Adrenal gland (tissue), 12 donors: ENCODE measurements around the gene EIPR1. TPM values are rescaled to one million over a fixed set of nuclear protein-coding genes. Genes with fewer than 3 reads are reported as not detected.
"Not testable (repeated sequence)": the region's sequence is repeated elsewhere in the genome, so short reads cannot be mapped to it uniquely, and the experiment has no call there.

Experiments
- DNase-seq, 7 donors: peaks; one replicate each; pipeline ENCODE4 v3.0.0-alpha.2; 2019 to 2020
- H3K27ac ChIP-seq, 5 donors: fragments of 200-600 bp; sonication (generic) in 4 of 5; 1 replicate in 3 of 5; 2 replicates in 2 of 5; pipeline versions ENCODE4 v1.5.1 to v1.8.0; 2016 to 2020; ENCODE audit warnings: mild to moderate bottlenecking in 1 of 5
- H3K27me3 ChIP-seq: fragments of 200-600 bp; 2 replicates; pipeline ENCODE4 v1.8.0; 2021
- H3K36me3 ChIP-seq, 2 donors: fragments of 200-600 bp; replicated peaks in 1 of 2; 1 replicate in 1 of 2; 2 replicates in 1 of 2; pipeline versions ENCODE4 v1.5.1 to v1.8.0; 2018 to 2022
- H3K4me1 ChIP-seq, 2 donors: fragments of 200-600 bp; replicated peaks in 1 of 2; 1 replicate in 1 of 2; 2 replicates in 1 of 2; pipeline versions ENCODE4 v1.5.1 to v1.8.0; 2018 to 2021
- H3K4me3 ChIP-seq, 4 donors: fragments of 200-600 bp; sonication (generic) in 3 of 4; one replicate each; pipeline ENCODE4 v1.5.1; 2016 to 2018
- H3K9me3 ChIP-seq, 3 donors: fragments of 200-600 bp; sonication (generic) in 1 of 3; replicated peaks in 1 of 3; 1 replicate in 2 of 3; 2 replicates in 1 of 3; pipeline versions ENCODE4 v1.5.1 to v1.8.0; 2016 to 2021
- POLR2A ChIP-seq, 2 donors: fragments of 450-650 bp; IDR thresholded peaks; one replicate each; pipeline ENCODE4 v1.6.1; 2017; ENCODE audit warnings: antibody characterized with exemption in 2 of 2, mild to moderate bottlenecking in 2 of 2, moderate library complexity in 1 of 2
- WGBS, 4 donors: extraction: QIAGEN DNeasy Blood & Tissue Kit in 2 of 4; methylation state at CpG; one replicate each; pipeline versions ENCODE4 v1.1.5 to v1.1.7; 2013 to 2017; 5-methylcytosine and 5-hydroxymethylcytosine counted together
- intact Hi-C, 2 donors: fragments of 100-400 bp; cut with DNase I; formaldehyde crosslinking; loops; one replicate each; pipeline versions ENCODE4 v1.14.1 to v1.15.0; 2022 to 2023
- polyA plus RNA-seq, 3 donors: library from polyadenylated mRNA; stranded (reverse); fragments of 200-250 nt in 2 of 3; fragments of 350-450 nt in 1 of 3; fragmentation: Illumina TruSeq in 1 of 3; extraction: RNeasy Lipid Tissue Mini Kit (QIAGEN cat#74804) in 1 of 3; gene quantifications; one replicate each; pipeline ENCODE4 v1.2.3, GENCODE V29; 2013 to 2014
- total RNA-seq, 9 donors: library from RNA; depleted of rRNA in 4 of 9; stranded (reverse); fragments of >200 nt in 4 of 9; fragments of 120-200 nt in 1 of 9; fragmentation: NEBNext Ultra II Directional in 1 of 9; extraction: Animal tissue kit (Norgen Biotek cat#: 25700) in 1 of 9; gene quantifications; one replicate each; pipeline versions ENCODE4 v1.1.0 to v1.2.4, GENCODE V29; 2013 to 2023
- TF ChIP-seq, protein P1 (sequence below), 6 experiments: fragments of 450-650 bp in 4 of 6; fragments of 200-600 bp in 2 of 6; sonication (generic) in 1 of 6; IDR thresholded peaks; 1 replicate in 5 of 6; 2 replicates in 1 of 6; pipeline versions ENCODE4 v1.5.1 to v1.8.0; 2016 to 2021; ENCODE audit warnings: antibody characterized with exemption in 6 of 6, mild to moderate bottlenecking in 2 of 6, moderate library complexity in 1 of 6
- donor health status: healthy with polysubstance abuse.
- donor health status: Bipolar disorder and iron deficiency.
- donor health status: DM: yes; HTN: yes; CAD: no.
- donor health status: DM: no; HTN: no; CAD: no.
- donor health status: DM: no; HTN: no; CAD: no.
- donor health status: DM: yes; HTN: yes; CAD: no.

EIPR1 gene
- total and polyA plus RNA-seq, 12 donors, result 10.3 to 37.9 (median 28.5) TPM

DNA sequence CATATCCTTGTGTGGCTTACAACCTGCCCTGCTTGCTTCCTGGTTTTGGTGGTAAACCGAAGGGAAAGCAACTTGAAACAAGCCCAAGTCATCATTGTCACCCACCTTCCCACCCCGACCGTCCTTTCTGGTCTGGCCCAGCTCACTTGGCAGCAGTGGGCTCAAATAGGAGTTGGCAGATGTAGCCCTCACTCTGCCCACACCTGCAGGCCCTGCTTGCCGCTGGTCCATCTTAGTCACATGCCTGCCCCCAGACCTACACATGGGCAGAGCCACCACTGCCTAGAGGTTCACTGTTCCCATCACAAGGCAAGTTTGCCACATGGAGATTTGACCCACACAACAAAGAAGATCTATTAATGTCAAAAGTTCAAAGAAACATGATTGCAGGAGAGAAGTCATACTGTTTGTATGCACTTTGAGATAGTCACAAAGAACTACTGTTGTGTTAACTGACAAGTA lies 9.3 kb downstream of the EIPR1 start:
- Histone ChIP-seq H3K36me3 (no peaks in the 10 kb centered on the region), H3K4me3 (no peak overlapping the region), H3K9me3 (no peaks in the 10 kb centered on the region), H3K27me3 (no peaks in the 10 kb centered on the region), H3K4me1 (no peaks in the 10 kb centered on the region), H3K27ac (no peak overlapping the region)
- TF ChIP-seq POLR2A (IDR thresholded peaks at IDR 0.05), result no peak
- TF ChIP-seq, protein P1, sequence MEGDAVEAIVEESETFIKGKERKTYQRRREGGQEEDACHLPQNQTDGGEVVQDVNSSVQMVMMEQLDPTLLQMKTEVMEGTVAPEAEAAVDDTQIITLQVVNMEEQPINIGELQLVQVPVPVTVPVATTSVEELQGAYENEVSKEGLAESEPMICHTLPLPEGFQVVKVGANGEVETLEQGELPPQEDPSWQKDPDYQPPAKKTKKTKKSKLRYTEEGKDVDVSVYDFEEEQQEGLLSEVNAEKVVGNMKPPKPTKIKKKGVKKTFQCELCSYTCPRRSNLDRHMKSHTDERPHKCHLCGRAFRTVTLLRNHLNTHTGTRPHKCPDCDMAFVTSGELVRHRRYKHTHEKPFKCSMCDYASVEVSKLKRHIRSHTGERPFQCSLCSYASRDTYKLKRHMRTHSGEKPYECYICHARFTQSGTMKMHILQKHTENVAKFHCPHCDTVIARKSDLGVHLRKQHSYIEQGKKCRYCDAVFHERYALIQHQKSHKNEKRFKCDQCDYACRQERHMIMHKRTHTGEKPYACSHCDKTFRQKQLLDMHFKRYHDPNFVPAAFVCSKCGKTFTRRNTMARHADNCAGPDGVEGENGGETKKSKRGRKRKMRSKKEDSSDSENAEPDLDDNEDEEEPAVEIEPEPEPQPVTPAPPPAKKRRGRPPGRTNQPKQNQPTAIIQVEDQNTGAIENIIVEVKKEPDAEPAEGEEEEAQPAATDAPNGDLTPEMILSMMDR (IDR thresholded peaks at IDR 0.05), result no peak
- intact Hi-C loops, result no loop called here
- WGBS, 4 donors, result 96 to 100% (median 96%) methylated on average over 1 to 4 of the region's 4 CpGs
- no peak for DNase-seq

DNA sequence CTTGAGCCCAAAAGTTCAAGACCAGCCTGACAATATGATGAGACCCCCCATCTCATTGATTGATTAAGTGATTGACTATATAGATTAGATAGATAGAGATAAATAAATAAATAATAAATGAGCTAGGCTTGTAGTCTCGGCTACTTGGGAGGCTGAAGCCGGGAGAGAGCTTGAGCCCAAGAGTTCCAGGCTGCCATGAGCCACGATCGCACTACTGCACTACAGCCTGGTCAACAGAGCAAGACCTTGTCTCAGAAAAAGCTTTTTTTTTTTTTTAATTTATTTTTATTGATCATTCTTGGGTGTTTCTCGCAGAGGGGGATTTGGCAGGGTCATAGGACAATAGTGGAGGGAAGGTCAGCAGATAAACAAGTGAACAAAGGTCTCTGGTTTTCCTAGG lies 12.4 kb downstream of the EIPR1 start:
- H3K27me3 ChIP-seq, result no peaks in the 10 kb centered on the region
- no peak overlapping the region for H3K27ac ChIP-seq
- intact Hi-C loops, result no loop called here
- H3K36me3 ChIP-seq, result no peaks in the 10 kb centered on the region
- 91 to 96% (median 95%) methylated on average over 5 of the region's 5 CpGs for WGBS, 4 donors
- H3K9me3 ChIP-seq, result no peaks in the 10 kb centered on the region
- no peak for DNase-seq
- no peak for TF ChIP-seq POLR2A (IDR thresholded peaks at IDR 0.05)
- TF ChIP-seq, protein P1 (IDR thresholded peaks at IDR 0.05), result no peak
- no peak overlapping the region for H3K4me3 ChIP-seq
- no peaks in the 10 kb centered on the region for H3K4me1 ChIP-seq

DNA sequence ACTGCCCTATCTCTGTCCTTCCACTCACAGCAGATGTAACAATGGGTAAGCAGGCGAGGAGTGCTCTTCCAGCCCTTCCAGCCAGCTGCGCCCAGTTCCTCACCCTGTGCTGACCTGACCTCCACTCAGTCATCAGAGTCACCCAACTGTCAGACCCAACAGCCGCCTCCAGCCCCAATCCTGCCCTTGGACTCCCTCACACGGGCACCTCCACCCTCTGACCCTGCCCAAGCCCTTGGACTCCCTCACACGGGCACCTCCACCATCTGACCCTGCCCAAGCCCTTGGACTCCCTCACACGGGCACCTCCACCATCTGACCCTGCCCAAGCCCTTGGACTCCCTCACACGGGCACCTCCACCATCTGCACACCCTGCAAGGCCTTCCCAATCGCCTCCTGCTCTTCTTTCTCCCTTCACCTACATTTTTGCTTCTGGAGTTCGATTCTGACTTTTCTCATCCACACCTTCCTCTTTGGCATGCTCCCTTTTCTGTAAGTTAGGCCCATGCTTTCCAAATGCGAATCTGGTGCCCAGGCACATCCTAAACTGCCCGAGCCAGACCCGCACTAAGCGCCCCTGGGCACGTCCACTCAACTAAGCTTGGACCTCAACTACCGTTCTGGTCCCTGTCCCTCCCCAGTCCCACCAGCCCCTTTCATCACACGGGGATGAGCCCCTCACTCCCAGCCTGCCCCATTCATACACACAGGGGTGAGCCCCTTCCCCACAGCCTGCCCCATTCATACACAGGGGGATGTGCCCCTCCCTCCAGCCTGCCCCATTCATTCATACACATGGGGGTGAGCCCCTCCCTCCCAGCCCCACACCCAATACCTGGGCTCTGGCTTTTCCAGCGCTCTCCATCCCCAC lies 15.9 kb downstream of the EIPR1 start:
- no peaks in the 10 kb centered on the region for H3K9me3 ChIP-seq
- no peaks in the 10 kb centered on the region for H3K36me3 ChIP-seq
- no peaks in the 10 kb centered on the region for H3K4me1 ChIP-seq
- intact Hi-C loops, result no loop called here
- H3K27ac ChIP-seq, result no peak overlapping the region
- TF ChIP-seq POLR2A (IDR thresholded peaks at IDR 0.05), result no peak
- TF ChIP-seq, protein P1 (IDR thresholded peaks at IDR 0.05), result no peak
- DNase-seq, result no peak
- no peaks in the 10 kb centered on the region for H3K27me3 ChIP-seq
- WGBS, 4 donors, result 77 to 91% (median 90%) methylated on average over 17 of the region's 17 CpGs
- no peak overlapping the region for H3K4me3 ChIP-seq

DNA sequence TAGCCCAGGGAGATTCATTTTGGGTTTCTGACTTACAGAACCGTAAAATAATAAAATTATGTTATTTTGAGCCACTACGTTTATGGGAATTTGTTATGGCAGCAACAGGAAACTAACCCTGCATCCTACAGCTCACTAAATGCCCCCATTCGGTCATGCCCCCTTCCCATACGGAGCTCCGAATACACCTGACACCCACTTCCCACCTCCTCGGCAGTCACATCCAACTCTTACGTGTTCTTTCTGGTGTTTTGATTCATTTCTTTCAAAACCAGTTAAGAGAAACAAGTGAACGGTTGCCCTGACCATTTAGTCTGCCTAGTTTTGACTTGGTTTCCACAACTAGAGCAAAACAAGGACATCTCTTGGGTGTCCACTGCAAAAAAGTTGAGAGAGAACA lies 19.7 kb downstream of the EIPR1 start:
- Histone ChIP-seq H3K27me3 (no peaks in the 10 kb centered on the region), H3K27ac (no peak overlapping the region), H3K36me3 (no peaks in the 10 kb centered on the region), H3K4me3 (no peak overlapping the region), H3K4me1 (no peaks in the 10 kb centered on the region), H3K9me3 (no peaks in the 10 kb centered on the region)
- 89 to 90% (median 90%) methylated on average over 8 of the region's 8 CpGs for WGBS, 4 donors
- intact Hi-C loops, result no loop called here
- TF ChIP-seq, protein P1 (IDR thresholded peaks at IDR 0.05), result no peak
- no peak for TF ChIP-seq POLR2A (IDR thresholded peaks at IDR 0.05)
- DNase-seq, result no peak

DNA sequence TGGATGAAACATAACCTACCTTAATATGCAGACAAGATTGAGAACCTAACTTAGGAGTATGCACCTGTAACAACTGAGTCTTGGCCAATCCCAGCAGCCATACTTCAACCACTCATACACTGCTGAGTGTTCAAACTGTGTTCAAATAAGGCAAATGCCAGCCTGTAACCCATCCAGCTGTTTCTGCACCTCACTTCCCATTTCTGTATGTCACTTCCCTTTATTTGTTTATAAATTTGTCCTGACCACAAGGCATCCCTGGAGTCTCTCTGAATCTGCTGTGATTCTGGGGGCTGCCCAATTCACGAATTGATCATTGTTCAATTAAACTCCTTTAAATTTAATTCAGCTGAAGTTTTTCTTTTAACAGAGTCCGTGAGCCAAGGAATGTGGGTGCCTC lies 20.2 kb downstream of the EIPR1 start:
- H3K4me3 ChIP-seq, H3K9me3 ChIP-seq, H3K27ac ChIP-seq, H3K27me3 ChIP-seq, DNase-seq, intact Hi-C loops, H3K4me1 ChIP-seq, H3K36me3 ChIP-seq: not testable (repeated sequence)
- WGBS, 4 donors, result 81 to 92% (median 86%) methylated on average over 2 of the region's 2 CpGs
